GM12873 (cell line): ENCODE data around the gene ERMP1.

Experiments used
- CTCF ChIP-seq: IDR thresholded peaks from 2 replicates; pipeline ENCODE4 v1.5.1; 2012; ENCODE audit warnings: low read depth, mild to moderate bottlenecking, moderate library complexity, low read length, control low read depth; ENCODE audit not compliant: insufficient read depth; ENCODE audit errors: missing control alignments

Gene ERMP1

GRCh38 chr9:5813824-5814223 is 19.1 kb downstream of the ERMP1 start:
- TF ChIP-seq CTCF = no peak

GRCh38 chr9:5811751-5812150 is 21.2 kb downstream of the ERMP1 start:
- no peak for TF ChIP-seq CTCF

GRCh38 chr9:5805478-5805877 is 27.4 kb downstream of the ERMP1 start:
- TF ChIP-seq CTCF = no peak

GRCh38 chr9:5801739-5802113 is 31.2 kb downstream of the ERMP1 start:
- no peak for TF ChIP-seq CTCF

GRCh38 chr9:5800969-5801738 is 31.8 kb downstream of the ERMP1 start:
- TF ChIP-seq CTCF = no peak

- peak; percentile 59 for TF ChIP-seq CTCF
These were observed 33.6 kb downstream of the ERMP1 start for GRCh38 chr9:5799314-5799713.

- no peak for TF ChIP-seq CTCF
These were observed 34.3 kb downstream of the ERMP1 start for GRCh38 chr9:5798581-5798980.
